Measurements from ENCODE around the gene DPP7.

- TF ChIP-seq CTCF (IDR thresholded peaks at IDR 0.05) (no peak), SMC3 (IDR thresholded peaks at IDR 0.05; ENCODE audit: low read depth, low read length) (no peak), EP300 (IDR thresholded peaks at IDR 0.05; ENCODE audit: borderline replicate concordance in 1 of 2, low read depth in 1 of 2, low read length in 1 of 2) (no peak), USF1 (IDR thresholded peaks at IDR 0.05; ENCODE audit: borderline replicate concordance, low read depth) (no peak), YY1 (IDR thresholded peaks at IDR 0.05; ENCODE audit: low read depth) (no peak), MAX (IDR thresholded peaks at IDR 0.05; ENCODE audit: low read depth) (no peak), RFX5 (IDR thresholded peaks at IDR 0.05; ENCODE audit: low read length) (no peak), POLR2AphosphoS5 (IDR thresholded peaks at IDR 0.05; ENCODE audit: low read depth, low read length) (no peak), RAD21 (IDR thresholded peaks at IDR 0.05; ENCODE audit: low read length) (no peak)
Measured at GRCh38 chr9:137080260-137081122, 34.0 kb downstream of the DPP7 start.

Measured in SK-N-SH (cell line).